Neural cell (in vitro differentiated cells): ENCODE results near the gene DRAP1.

ENCODE experiments used
- CTCF ChIP-seq: fragments of 450-650 bp; IDR thresholded peaks from 2 replicates; pipeline ENCODE4 v1.5.1; 2014; ENCODE audit warnings: antibody characterized with exemption, mild to moderate bottlenecking, moderate library complexity; ENCODE audit not compliant: poor library complexity, severe bottlenecking
- TAF1 ChIP-seq: IDR thresholded peaks from 2 replicates; pipeline ENCODE4 v1.6.1; 2012; ENCODE audit warnings: low read depth

DNA sequence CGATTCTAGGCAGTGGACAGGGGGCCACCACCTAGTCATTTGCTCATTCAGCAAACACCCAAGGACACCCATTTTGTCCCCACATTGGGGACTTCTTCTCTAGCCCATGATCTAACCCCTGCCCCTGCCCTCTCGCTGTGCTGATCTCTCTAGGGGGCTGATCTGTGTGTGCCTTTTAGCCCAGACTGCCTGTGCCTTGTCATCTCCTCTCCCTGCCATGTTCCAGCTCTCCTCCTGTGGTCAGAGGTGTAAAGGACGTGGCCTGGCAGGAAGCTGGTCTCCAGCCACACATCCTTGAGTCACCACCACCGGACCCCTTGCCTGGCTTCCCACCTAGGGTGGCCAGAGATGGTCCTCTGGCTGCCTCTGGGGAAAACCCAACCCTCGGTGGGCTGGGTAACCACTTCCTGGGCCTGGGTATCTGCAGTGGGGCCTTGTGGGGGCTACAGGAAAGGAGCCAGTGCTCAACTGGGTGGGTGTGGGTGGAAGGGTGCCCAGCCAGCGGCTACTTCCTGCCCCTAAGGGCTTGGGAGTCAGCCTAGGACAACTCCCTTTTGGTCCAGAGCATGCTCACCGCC lies 38.3 kb upstream of the DRAP1 start:
- no peak for TF ChIP-seq CTCF
- no peak for TF ChIP-seq TAF1
